ENCODE measurements around the gene APOA5. TPM values are rescaled to one million over a fixed set of nuclear protein-coding genes. Genes with fewer than 3 reads are reported as not detected.

The APOA5 gene
- total and polyA plus RNA-seq, 9 donors, result 0.35 to 0.43 TPM; not detected in 7

DNA sequence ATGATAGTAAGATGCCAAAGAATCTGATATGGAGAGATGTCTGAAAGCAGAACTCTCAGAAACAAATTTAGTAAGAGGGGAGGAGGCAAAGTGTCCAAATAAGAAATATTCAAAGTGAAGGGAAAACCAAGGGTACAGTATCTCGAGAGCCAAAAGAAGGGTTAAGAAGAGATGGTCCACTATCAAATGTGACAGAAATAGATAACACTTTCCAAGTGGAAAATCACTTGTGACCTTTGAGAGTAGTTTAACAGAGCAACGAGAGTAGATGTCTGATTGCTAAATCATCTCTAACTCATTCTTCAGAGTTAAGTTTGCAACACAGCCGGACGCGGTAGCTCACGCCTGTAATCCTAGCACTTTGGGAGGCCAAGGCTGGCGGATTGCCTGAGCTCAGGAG lies 14.6 kb downstream of the APOA5 start:
- Histone ChIP-seq H3K4me1 (ENCODE audit: insufficient read depth) (no peaks in the 10 kb centered on the region), H3K27me3 (no peaks in the 10 kb centered on the region), H3K4me3 (no peak overlapping the region), H3K27ac (no peak overlapping the region), H3K9me3 (no peaks in the 10 kb centered on the region), H3K36me3 (no peaks in the 10 kb centered on the region)
- no peak for DNase-seq
- 72 to 84% (median 78%) methylated on average over 7 of the region's 7 CpGs for WGBS, 3 donors
- intact Hi-C loops (cut with DNase I), result no loop called here
- no peak for TF ChIP-seq EP300 (IDR thresholded peaks at IDR 0.05)
- TF ChIP-seq, protein P1, sequence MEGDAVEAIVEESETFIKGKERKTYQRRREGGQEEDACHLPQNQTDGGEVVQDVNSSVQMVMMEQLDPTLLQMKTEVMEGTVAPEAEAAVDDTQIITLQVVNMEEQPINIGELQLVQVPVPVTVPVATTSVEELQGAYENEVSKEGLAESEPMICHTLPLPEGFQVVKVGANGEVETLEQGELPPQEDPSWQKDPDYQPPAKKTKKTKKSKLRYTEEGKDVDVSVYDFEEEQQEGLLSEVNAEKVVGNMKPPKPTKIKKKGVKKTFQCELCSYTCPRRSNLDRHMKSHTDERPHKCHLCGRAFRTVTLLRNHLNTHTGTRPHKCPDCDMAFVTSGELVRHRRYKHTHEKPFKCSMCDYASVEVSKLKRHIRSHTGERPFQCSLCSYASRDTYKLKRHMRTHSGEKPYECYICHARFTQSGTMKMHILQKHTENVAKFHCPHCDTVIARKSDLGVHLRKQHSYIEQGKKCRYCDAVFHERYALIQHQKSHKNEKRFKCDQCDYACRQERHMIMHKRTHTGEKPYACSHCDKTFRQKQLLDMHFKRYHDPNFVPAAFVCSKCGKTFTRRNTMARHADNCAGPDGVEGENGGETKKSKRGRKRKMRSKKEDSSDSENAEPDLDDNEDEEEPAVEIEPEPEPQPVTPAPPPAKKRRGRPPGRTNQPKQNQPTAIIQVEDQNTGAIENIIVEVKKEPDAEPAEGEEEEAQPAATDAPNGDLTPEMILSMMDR (IDR thresholded peaks at IDR 0.05), result no peak
- TF ChIP-seq POLR2A (IDR thresholded peaks at IDR 0.05), result no peak

DNA sequence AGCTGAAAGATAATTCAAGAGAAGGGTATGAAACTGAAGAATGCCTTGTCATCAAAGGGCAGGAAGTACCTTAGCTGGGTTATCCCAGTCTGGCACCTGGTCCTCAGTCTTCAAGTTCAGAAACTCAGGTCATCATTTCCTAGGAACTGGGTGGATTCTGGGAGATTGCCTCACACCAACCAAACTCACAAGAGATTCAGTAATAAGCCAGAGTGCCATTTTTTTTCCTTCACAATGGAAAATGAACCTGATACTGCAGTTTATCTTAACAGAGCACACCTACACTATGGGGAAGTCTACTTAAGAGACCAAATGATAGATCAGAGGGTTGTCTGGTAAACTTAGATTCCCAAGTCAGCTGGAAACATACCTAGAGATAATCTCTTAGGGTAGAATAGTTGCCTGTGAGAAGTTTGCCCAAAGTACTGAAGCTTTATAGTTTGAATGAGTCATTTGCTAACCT lies 15.1 kb downstream of the APOA5 start:
- DNase-seq, result no peak
- no peaks in the 10 kb centered on the region for H3K27me3 ChIP-seq
- H3K4me3 ChIP-seq, result no peak overlapping the region
- no peaks in the 10 kb centered on the region for H3K9me3 ChIP-seq
- peaks cover 3% of the 10 kb centered on the region for H3K4me1 ChIP-seq (ENCODE audit: insufficient read depth)
- intact Hi-C loops (cut with DNase I), result no loop called here
- H3K36me3 ChIP-seq, result no peaks in the 10 kb centered on the region
- no peak for TF ChIP-seq POLR2A (IDR thresholded peaks at IDR 0.05)
- no peak for TF ChIP-seq EP300 (IDR thresholded peaks at IDR 0.05)
- TF ChIP-seq, protein P1 (IDR thresholded peaks at IDR 0.05), result no peak
- H3K27ac ChIP-seq, result no peak overlapping the region

DNA sequence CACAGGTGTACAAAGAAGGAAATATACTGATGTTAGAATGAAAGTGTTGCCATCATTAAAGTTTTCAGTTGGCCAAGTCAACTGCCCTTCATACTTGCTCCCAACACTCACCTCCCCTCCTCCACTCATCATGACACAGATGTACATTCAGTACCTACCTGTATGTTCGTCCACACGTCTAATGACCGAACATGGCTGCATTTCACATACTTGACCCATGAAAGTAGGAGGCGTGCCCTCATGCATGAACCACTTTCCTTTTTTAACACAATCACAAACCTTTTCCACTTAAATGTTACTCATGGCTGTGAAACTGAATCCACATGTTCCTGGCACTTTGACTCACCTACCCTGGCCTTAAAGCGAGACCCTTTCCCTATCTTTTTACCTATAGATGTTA lies 15.7 kb downstream of the APOA5 start:
- H3K4me3 ChIP-seq, result no peak overlapping the region
- H3K4me1 ChIP-seq (ENCODE audit: insufficient read depth), result peaks cover 3% of the 10 kb centered on the region
- intact Hi-C loops (cut with DNase I), result no loop called here
- no peaks in the 10 kb centered on the region for H3K9me3 ChIP-seq
- H3K27ac ChIP-seq, result no peak overlapping the region
- H3K36me3 ChIP-seq, result no peaks in the 10 kb centered on the region
- WGBS, 3 donors, result 82 to 92% (median 82%) methylated on average over 5 of the region's 5 CpGs
- no peak for DNase-seq
- TF ChIP-seq POLR2A (IDR thresholded peaks at IDR 0.05), result no peak
- TF ChIP-seq EP300 (IDR thresholded peaks at IDR 0.05), result no peak
- TF ChIP-seq, protein P1 (IDR thresholded peaks at IDR 0.05), result no peak
- no peaks in the 10 kb centered on the region for H3K27me3 ChIP-seq

DNA sequence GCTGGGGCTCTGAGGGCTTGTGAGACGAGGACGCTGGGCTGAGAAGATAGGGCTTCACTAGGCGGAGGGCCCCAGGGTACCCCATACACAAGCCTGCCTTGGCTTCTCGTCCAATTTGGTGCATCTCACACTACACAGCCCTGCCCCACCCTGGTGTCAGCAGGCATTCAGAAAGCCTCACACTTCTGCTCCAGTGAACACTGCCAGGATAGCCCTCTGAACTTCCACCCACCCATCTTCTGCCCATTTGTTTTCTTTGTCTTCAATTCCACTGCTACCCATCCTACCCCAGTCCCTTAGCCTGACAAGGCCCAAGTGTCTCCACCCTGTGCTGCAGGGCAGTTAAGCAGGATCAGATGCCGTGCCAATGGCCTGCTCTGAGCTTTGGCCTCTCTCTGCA lies 17.0 kb downstream of the APOA5 start:
- intact Hi-C loops (cut with DNase I), result no loop called here
- no peak overlapping the region for H3K4me3 ChIP-seq

More for the DNA sequence above, 17.0 kb downstream of the APOA5 start:
- Histone ChIP-seq H3K9me3 (no peaks in the 10 kb centered on the region), H3K27me3 (no peaks in the 10 kb centered on the region), H3K4me1 (ENCODE audit: insufficient read depth) (peaks cover 3% of the 10 kb centered on the region), H3K36me3 (no peaks in the 10 kb centered on the region), H3K27ac (no peak overlapping the region)
- TF ChIP-seq POLR2A (IDR thresholded peaks at IDR 0.05), result no peak
- TF ChIP-seq, protein P1 (IDR thresholded peaks at IDR 0.05), result no peak
- TF ChIP-seq EP300 (IDR thresholded peaks at IDR 0.05), result no peak
- no peak for DNase-seq
- WGBS, 3 donors, result 77 to 85% (median 80%) methylated on average over 5 of the region's 5 CpGs
